WTC11 (cell line): ENCODE data around the gene CCS. TPM values are rescaled to one million over a fixed set of nuclear protein-coding genes. Genes with fewer than 3 reads are reported as not detected.

ENCODE experiments used
- ATAC-seq: fragments of 200-7000 bp; cut with Tn5 transposase; 2 replicates; pipeline ENCODE4 v1.10.0; 2021; ENCODE audit warnings: mild to moderate bottlenecking, moderate library complexity
- CTCF ChIA-PET: fragments of 300-600 bp; sonication (Branson Sonifier 250); formaldehyde crosslinking; loops from one replicate; lab custom pipeline; 2021; ENCODE audit warnings: antibody characterized with exemption; lab: Charles Lee
- POLR2A ChIA-PET: fragments of 350-600 bp; sonication (Branson Sonifier 250); formaldehyde crosslinking; loops from one replicate; lab custom pipeline; 2021; ENCODE audit warnings: antibody characterized with exemption; lab: Charles Lee
- DNase-seq: peaks from one replicate; pipeline ENCODE4 v3.0.0; 2021; ENCODE audit warnings: low spot score
- H3K27ac Mint-ChIP-seq: 2 replicates; pipeline ENCODE4 v1.8.0; 2021; ENCODE audit warnings: mixed read lengths
- H3K27me3 Mint-ChIP-seq: 2 replicates; pipeline ENCODE4 v1.8.0; 2021; ENCODE audit warnings: low read depth, mild to moderate bottlenecking, moderate library complexity, mixed read lengths
- H3K36me3 Mint-ChIP-seq: 2 replicates; pipeline ENCODE4 v1.8.0; 2021; ENCODE audit warnings: mixed read lengths
- H3K4me1 Mint-ChIP-seq: 2 replicates; pipeline ENCODE4 v1.8.0; 2022; ENCODE audit warnings: mixed read lengths
- H3K4me3 Mint-ChIP-seq: 2 replicates; pipeline ENCODE4 v1.8.0; 2021; ENCODE audit warnings: mild to moderate bottlenecking, moderate library complexity, mixed read lengths
- H3K9me3 Mint-ChIP-seq: 2 replicates; pipeline ENCODE4 v1.8.0; 2021; ENCODE audit warnings: mixed read lengths
- CBFB ChIP-seq: sonication (generic); formaldehyde crosslinking; IDR thresholded peaks from 2 replicates; pipeline ENCODE4 v1.8.1; 2022; ENCODE audit warnings: mild to moderate bottlenecking, low read depth, missing genetic modification reagents
- FOXP1 ChIP-seq: sonication (generic); formaldehyde crosslinking; IDR thresholded peaks from 2 replicates; pipeline ENCODE4 v1.8.0; 2022; ENCODE audit warnings: missing genetic modification reagents, mild to moderate bottlenecking, moderate library complexity, borderline replicate concordance
- GTF2I ChIP-seq: fragments of 250-450 bp; sonication (Bioruptor Pico); conservative IDR thresholded peaks from 2 replicates; pipeline ENCODE4 v1.4.0; 2021; ENCODE audit warnings: mild to moderate bottlenecking
- JAZF1 ChIP-seq: fragments of 250-450 bp; sonication (Bioruptor Pico); IDR thresholded peaks from 2 replicates; pipeline ENCODE4 v1.9.0; 2021; ENCODE audit warnings: moderate library complexity, mild to moderate bottlenecking, inconsistent platforms
- NFE2L1 ChIP-seq: sonication (generic); formaldehyde crosslinking; IDR thresholded peaks from 2 replicates; pipeline ENCODE4 v1.8.1; 2023; ENCODE audit warnings: missing genetic modification reagents
- NR1H2 ChIP-seq: sonication (generic); formaldehyde crosslinking; IDR thresholded peaks from 2 replicates; pipeline ENCODE4 v1.9.0; 2021; ENCODE audit warnings: mild to moderate bottlenecking, moderate library complexity, missing genetic modification reagents
- NR2C2 ChIP-seq: sonication (generic); formaldehyde crosslinking; IDR thresholded peaks from 2 replicates; pipeline ENCODE4 v1.8.0; 2022; ENCODE audit warnings: mild to moderate bottlenecking, missing genetic modification reagents
- OVOL2 ChIP-seq: fragments of 250-450 bp; sonication (Bioruptor Pico); IDR thresholded peaks from 2 replicates; pipeline ENCODE4 v1.9.0; 2021; ENCODE audit warnings: mild to moderate bottlenecking, borderline replicate concordance
- TEAD1 ChIP-seq: sonication (generic); formaldehyde crosslinking; IDR thresholded peaks from 2 replicates; pipeline ENCODE4 v1.8.0; 2022; ENCODE audit warnings: mild to moderate bottlenecking, missing genetic modification reagents
- TP53 ChIP-seq: sonication (generic); formaldehyde crosslinking; IDR thresholded peaks from 2 replicates; pipeline ENCODE4 v1.8.1; 2023; ENCODE audit warnings: mild to moderate bottlenecking, missing genetic modification reagents
- ZNF396 ChIP-seq: fragments of 250-450 bp; sonication (Bioruptor Pico); IDR thresholded peaks from 2 replicates; pipeline ENCODE4 v1.8.0; 2021; ENCODE audit warnings: mild to moderate bottlenecking, moderate library complexity, borderline replicate concordance
- total RNA-seq: library from RNA; stranded (reverse); gene quantifications from 3 replicates; pipeline ENCODE4 v1.2.3, GENCODE V29; 2021
- TF ChIP-seq, protein P1 (sequence below): sonication (generic); formaldehyde crosslinking; IDR thresholded peaks from 2 replicates; pipeline ENCODE4 v1.8.1; 2022; ENCODE audit warnings: low read depth, missing genetic modification reagents, borderline replicate concordance
- TF ChIP-seq, protein P2 (sequence below): sonication (generic); formaldehyde crosslinking; IDR thresholded peaks from 2 replicates; pipeline ENCODE4 v1.8.1; 2023; ENCODE audit warnings: mild to moderate bottlenecking, missing genetic modification reagents, moderate library complexity
- TF ChIP-seq, protein P3 (sequence below): sonication (generic); formaldehyde crosslinking; IDR thresholded peaks from 2 replicates; pipeline ENCODE4 v1.8.0; 2022; ENCODE audit warnings: mild to moderate bottlenecking, missing genetic modification reagents
- TF ChIP-seq, protein P4 (sequence below): sonication (generic); formaldehyde crosslinking; IDR thresholded peaks from 2 replicates; pipeline ENCODE4 v1.8.0; 2023; ENCODE audit warnings: missing genetic modification reagents
- TF ChIP-seq, protein P5 (sequence below): fragments of 250-450 bp; sonication (Bioruptor Pico); IDR thresholded peaks from 2 replicates; pipeline ENCODE4 v1.8.0; 2021; ENCODE audit warnings: mild to moderate bottlenecking
- TF ChIP-seq, protein P6 (sequence below): fragments of 200-600 bp; IDR thresholded peaks from 2 replicates; pipeline ENCODE4 v1.8.0; 2022; ENCODE audit warnings: antibody characterized with exemption
- TF ChIP-seq, protein P7 (sequence below): fragments of 250-450 bp; sonication (Bioruptor Pico); IDR thresholded peaks from 2 replicates; pipeline ENCODE4 v2.1.2; 2022; ENCODE audit warnings: mild to moderate bottlenecking, moderate library complexity
- TF ChIP-seq, protein P8 (sequence below): fragments of 250-450 bp; sonication (Bioruptor Pico); IDR thresholded peaks from 2 replicates; pipeline ENCODE4 v1.9.0; 2021; ENCODE audit warnings: mild to moderate bottlenecking

The CCS gene
- total RNA-seq, 1 experiment from 2014 or later = 35.9 TPM

DNA sequence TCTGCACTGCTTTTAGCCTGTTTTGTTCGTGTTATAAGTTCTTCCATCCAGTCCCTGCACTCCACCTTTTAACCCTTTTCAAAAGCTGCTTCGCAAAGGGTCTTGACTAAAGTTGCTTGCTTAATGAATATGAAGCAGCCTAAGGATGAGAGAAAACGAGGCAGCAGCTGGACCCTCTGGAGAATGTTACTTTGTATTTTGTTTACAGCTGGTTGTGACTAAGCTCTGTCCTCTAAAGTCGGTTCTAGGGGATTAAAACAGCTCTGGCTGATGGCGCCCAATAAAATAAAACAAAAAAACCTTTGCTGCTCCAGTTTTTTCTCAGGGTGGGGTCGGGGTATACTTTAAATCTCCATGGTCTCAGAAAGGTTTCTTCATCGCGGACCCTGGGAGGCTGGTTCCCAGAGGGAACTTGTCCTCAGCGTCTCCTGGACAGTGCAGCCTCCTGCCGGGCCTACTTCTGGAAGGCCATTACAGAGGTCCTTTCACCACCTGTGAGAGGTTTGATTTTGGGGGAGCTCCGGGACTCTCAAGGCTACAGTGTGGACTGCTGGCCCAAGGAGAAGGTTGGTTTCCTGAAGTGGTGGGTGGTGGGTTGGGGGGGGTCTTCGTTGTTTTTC is 44.7 kb downstream of the CCS start:
- H3K4me1 Mint-ChIP-seq = peaks cover 52% of the 10 kb centered on the region
- ATAC-seq (peak; percentile 8), DNase-seq (no peak)
- peak overlapping the region; percentile 99 for H3K4me3 Mint-ChIP-seq
- peak overlapping the region; percentile 98 for H3K27ac Mint-ChIP-seq
- no peaks in the 10 kb centered on the region for H3K9me3 Mint-ChIP-seq
- CTCF ChIA-PET = interaction anchor here (0.6 to 2.1 kb wide), 19 partner anchors 13 to 339 kb away, joined by 3 to 23 read pairs (median 3); partner anchors contain the start of genes CCDC87, CCS, DPP3 and RBM14
- peaks cover 52% of the 10 kb centered on the region for H3K36me3 Mint-ChIP-seq
- POLR2A ChIA-PET = interaction anchor here (0.5 to 3.0 kb wide), 28 partner anchors 8 to 310 kb away, joined by 3 to 38 read pairs (median 5); partner anchors contain the start of genes ACTN3, CCDC87, CCS and DPP3
- no peaks in the 10 kb centered on the region for H3K27me3 Mint-ChIP-seq
- TF ChIP-seq, protein P1, sequence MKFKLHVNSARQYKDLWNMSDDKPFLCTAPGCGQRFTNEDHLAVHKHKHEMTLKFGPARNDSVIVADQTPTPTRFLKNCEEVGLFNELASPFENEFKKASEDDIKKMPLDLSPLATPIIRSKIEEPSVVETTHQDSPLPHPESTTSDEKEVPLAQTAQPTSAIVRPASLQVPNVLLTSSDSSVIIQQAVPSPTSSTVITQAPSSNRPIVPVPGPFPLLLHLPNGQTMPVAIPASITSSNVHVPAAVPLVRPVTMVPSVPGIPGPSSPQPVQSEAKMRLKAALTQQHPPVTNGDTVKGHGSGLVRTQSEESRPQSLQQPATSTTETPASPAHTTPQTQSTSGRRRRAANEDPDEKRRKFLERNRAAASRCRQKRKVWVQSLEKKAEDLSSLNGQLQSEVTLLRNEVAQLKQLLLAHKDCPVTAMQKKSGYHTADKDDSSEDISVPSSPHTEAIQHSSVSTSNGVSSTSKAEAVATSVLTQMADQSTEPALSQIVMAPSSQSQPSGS (CRISPR knock-in tag) = no peak
- no peak for TF ChIP-seq GTF2I (CRISPR knock-in tag)
- no peak for TF ChIP-seq NR1H2 (CRISPR knock-in tag)
- TF ChIP-seq NR2C2 = no peak
- TF ChIP-seq, all 79 proteins: peak for 0

DNA sequence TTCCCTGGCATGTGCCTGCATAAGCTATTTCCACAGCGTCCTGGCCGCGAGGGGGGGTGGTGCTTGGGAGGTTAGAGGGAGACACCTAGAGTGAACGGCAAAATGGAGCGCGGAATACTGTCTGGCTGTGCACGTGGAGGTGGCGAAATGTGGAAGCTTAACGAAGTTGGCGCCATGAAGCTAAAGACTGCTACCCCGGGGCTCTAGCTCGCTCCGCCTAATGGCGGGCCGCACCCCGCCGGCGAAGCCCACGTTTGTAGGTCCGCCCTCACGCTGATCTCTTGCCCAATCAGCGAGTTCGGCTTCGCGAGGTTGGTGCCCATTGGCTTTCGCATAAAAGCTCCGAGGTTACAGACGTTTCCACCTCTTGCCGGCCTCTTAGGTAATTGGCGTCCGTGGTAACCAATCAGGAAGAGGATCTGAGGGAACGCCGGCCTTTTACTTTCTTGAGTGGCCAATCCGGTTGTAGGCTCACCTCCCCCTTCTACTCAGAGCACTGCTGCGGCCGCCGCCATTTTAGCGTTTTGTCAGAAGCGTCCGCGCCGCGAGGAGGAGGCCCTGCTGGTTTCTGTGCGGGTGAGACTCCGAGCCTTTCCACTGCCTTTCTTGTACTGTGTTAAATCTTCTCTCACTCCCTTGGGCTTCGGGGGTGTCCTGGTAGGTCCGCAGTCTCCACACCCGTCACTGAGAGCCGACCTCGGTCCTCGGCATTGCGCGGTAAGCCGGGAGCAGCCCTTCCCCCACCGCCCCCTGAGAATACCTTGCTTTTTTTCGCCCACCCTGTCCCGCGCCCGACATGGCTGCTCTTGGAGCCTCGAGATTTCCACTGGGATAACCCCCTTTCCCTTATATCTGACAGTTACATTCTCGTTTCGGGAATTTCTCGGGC is 45.4 kb downstream of the CCS start, which contains the start of gene RBM4:
RBM4 (plus strand) TSS at position 527 of the 889 bp plus-strand sequence. CDS start 1,009 bp downstream, outside the sequence.
- peak within 1 kb of the TSS; percentile 99 for H3K4me3 Mint-ChIP-seq
- ChIA-PET CTCF (interaction anchor here (0.5 to 2.1 kb wide), 20 partner anchors 14 to 338 kb away, joined by 3 to 23 read pairs (median 4); partner anchors contain the start of genes CCDC87, CCS, DPP3 and RBM14), POLR2A (interaction anchor here (0.5 to 3.0 kb wide), 31 partner anchors 9 to 309 kb away, joined by 3 to 38 read pairs (median 5); partner anchors contain the start of genes ACTN3, BBS1, CCDC87 and CCS)
- no peaks in the 10 kb centered on the region for H3K27me3 Mint-ChIP-seq
- DNase-seq (peak; percentile 97), ATAC-seq (peak; percentile 96)
- H3K27ac Mint-ChIP-seq = peak within 1 kb of the TSS; percentile 99
- H3K36me3 Mint-ChIP-seq = peaks cover 55% of the 10 kb centered on the region
- peaks cover 60% of the 10 kb centered on the region for H3K4me1 Mint-ChIP-seq
- no peaks in the 10 kb centered on the region for H3K9me3 Mint-ChIP-seq
- TF ChIP-seq JAZF1 (CRISPR knock-in tag) (no peak), NFE2L1 (CRISPR knock-in tag) (peak; percentile 61; the same call in 1 of the 2 replicates), TEAD1 (CRISPR knock-in tag) (no peak; the same call in none of the 2 replicates), NR2C2 (no peak), NR1H2 (CRISPR knock-in tag) (no peak), OVOL2 (no peak), ZNF396 (CRISPR knock-in tag) (no peak), CBFB (CRISPR knock-in tag) (no peak), FOXP1 (peak; percentile 75; the same call in 1 of the 2 replicates), TP53 (CRISPR knock-in tag) (no peak)
- TF ChIP-seq, protein P2, sequence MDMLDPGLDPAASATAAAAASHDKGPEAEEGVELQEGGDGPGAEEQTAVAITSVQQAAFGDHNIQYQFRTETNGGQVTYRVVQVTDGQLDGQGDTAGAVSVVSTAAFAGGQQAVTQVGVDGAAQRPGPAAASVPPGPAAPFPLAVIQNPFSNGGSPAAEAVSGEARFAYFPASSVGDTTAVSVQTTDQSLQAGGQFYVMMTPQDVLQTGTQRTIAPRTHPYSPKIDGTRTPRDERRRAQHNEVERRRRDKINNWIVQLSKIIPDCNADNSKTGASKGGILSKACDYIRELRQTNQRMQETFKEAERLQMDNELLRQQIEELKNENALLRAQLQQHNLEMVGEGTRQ = no peak
- TF ChIP-seq, protein P3, sequence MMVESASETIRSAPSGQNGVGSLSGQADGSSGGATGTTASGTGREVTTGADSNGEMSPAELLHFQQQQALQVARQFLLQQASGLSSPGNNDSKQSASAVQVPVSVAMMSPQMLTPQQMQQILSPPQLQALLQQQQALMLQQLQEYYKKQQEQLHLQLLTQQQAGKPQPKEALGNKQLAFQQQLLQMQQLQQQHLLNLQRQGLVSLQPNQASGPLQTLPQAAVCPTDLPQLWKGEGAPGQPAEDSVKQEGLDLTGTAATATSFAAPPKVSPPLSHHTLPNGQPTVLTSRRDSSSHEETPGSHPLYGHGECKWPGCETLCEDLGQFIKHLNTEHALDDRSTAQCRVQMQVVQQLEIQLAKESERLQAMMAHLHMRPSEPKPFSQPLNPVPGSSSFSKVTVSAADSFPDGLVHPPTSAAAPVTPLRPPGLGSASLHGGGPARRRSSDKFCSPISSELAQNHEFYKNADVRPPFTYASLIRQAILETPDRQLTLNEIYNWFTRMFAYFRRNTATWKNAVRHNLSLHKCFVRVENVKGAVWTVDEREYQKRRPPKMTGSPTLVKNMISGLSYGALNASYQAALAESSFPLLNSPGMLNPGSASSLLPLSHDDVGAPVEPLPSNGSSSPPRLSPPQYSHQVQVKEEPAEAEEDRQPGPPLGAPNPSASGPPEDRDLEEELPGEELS (CRISPR knock-in tag) = peak; percentile 68; the same call in 1 of the 2 replicates
- TF ChIP-seq, protein P4, sequence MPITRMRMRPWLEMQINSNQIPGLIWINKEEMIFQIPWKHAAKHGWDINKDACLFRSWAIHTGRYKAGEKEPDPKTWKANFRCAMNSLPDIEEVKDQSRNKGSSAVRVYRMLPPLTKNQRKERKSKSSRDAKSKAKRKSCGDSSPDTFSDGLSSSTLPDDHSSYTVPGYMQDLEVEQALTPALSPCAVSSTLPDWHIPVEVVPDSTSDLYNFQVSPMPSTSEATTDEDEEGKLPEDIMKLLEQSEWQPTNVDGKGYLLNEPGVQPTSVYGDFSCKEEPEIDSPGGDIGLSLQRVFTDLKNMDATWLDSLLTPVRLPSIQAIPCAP = no peak
- TF ChIP-seq, protein P5, sequence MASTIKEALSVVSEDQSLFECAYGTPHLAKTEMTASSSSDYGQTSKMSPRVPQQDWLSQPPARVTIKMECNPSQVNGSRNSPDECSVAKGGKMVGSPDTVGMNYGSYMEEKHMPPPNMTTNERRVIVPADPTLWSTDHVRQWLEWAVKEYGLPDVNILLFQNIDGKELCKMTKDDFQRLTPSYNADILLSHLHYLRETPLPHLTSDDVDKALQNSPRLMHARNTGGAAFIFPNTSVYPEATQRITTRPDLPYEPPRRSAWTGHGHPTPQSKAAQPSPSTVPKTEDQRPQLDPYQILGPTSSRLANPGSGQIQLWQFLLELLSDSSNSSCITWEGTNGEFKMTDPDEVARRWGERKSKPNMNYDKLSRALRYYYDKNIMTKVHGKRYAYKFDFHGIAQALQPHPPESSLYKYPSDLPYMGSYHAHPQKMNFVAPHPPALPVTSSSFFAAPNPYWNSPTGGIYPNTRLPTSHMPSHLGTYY (CRISPR knock-in tag) = peak; percentile 75
- TF ChIP-seq, protein P6, sequence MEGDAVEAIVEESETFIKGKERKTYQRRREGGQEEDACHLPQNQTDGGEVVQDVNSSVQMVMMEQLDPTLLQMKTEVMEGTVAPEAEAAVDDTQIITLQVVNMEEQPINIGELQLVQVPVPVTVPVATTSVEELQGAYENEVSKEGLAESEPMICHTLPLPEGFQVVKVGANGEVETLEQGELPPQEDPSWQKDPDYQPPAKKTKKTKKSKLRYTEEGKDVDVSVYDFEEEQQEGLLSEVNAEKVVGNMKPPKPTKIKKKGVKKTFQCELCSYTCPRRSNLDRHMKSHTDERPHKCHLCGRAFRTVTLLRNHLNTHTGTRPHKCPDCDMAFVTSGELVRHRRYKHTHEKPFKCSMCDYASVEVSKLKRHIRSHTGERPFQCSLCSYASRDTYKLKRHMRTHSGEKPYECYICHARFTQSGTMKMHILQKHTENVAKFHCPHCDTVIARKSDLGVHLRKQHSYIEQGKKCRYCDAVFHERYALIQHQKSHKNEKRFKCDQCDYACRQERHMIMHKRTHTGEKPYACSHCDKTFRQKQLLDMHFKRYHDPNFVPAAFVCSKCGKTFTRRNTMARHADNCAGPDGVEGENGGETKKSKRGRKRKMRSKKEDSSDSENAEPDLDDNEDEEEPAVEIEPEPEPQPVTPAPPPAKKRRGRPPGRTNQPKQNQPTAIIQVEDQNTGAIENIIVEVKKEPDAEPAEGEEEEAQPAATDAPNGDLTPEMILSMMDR = no peak
- TF ChIP-seq, protein P7, sequence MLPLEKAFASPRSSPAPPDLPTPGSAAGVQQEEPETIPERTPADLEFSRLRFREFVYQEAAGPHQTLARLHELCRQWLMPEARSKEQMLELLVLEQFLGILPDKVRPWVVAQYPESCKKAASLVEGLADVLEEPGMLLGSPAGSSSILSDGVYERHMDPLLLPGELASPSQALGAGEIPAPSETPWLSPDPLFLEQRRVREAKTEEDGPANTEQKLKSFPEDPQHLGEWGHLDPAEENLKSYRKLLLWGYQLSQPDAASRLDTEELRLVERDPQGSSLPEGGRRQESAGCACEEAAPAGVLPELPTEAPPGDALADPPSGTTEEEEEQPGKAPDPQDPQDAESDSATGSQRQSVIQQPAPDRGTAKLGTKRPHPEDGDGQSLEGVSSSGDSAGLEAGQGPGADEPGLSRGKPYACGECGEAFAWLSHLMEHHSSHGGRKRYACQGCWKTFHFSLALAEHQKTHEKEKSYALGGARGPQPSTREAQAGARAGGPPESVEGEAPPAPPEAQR (CRISPR knock-in tag) = no peak
- TF ChIP-seq, protein P8, sequence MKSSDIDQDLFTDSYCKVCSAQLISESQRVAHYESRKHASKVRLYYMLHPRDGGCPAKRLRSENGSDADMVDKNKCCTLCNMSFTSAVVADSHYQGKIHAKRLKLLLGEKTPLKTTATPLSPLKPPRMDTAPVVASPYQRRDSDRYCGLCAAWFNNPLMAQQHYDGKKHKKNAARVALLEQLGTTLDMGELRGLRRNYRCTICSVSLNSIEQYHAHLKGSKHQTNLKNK (CRISPR knock-in tag) = no peak; the same call in 1 of the 2 replicates
